ENCODE data around the gene TRMT10A. TPM values are rescaled to one million over a fixed set of nuclear protein-coding genes. Genes with fewer than 3 reads are reported as not detected.
"Not testable (repeated sequence)": the region's sequence is repeated elsewhere in the genome, so short reads cannot be mapped to it uniquely, and the experiment has no call there.

Gene TRMT10A
- total RNA-seq, 1 donor from 2014 or later: 4.9 TPM

GRCh38 chr4:99536271-99536670 lies 27.6 kb downstream of the TRMT10A start:
- ChIA-PET CTCF (no interaction called here), POLR2A (no interaction called here)
- Mint-ChIP-seq H3K36me3 (ENCODE audit: low read depth) (no peaks in the 10 kb centered on the region), H3K4me1 (no peaks in the 10 kb centered on the region), H3K27ac (no peak overlapping the region), H3K27me3 (peaks cover 23% of the 10 kb centered on the region), H3K9me3 (no peaks in the 10 kb centered on the region), H3K4me3 (no peak overlapping the region)
- intact Hi-C loops (cut with micrococcal nuclease): no loop called here
- no peak for DNase-seq
- ATAC-seq (ENCODE audit: low read depth): no peak
- no peak for TF ChIP-seq CTCF (IDR thresholded peaks at IDR 0.05)

GRCh38 chr4:99534699-99535098 lies 29.1 kb downstream of the TRMT10A start:
- peaks cover 26% of the 10 kb centered on the region for H3K27me3 Mint-ChIP-seq
- POLR2A ChIA-PET; intact Hi-C loops (cut with micrococcal nuclease); ATAC-seq (ENCODE audit: low read depth); CTCF ChIA-PET; DNase-seq; H3K4me3 Mint-ChIP-seq; H3K4me1 Mint-ChIP-seq; H3K9me3 Mint-ChIP-seq; H3K27ac Mint-ChIP-seq; H3K36me3 Mint-ChIP-seq (ENCODE audit: low read depth): not testable (repeated sequence)

- no peak for DNase-seq
- H3K36me3 Mint-ChIP-seq (ENCODE audit: low read depth): no peaks in the 10 kb centered on the region
- H3K9me3 Mint-ChIP-seq: no peaks in the 10 kb centered on the region
- ChIA-PET CTCF (no interaction called here), POLR2A (no interaction called here)
- no peaks in the 10 kb centered on the region for H3K4me1 Mint-ChIP-seq
- H3K27ac Mint-ChIP-seq: no peak overlapping the region
- intact Hi-C loops (cut with micrococcal nuclease): no loop called here
- TF ChIP-seq CTCF (IDR thresholded peaks at IDR 0.05): no peak
- no peak for ATAC-seq (ENCODE audit: low read depth)
- H3K27me3 Mint-ChIP-seq: peaks cover 14% of the 10 kb centered on the region
- H3K4me3 Mint-ChIP-seq: no peak overlapping the region
Measured at GRCh38 chr4:99529956-99530355, 33.9 kb downstream of the TRMT10A start.

GRCh38 chr4:99529228-99529627 lies 34.6 kb downstream of the TRMT10A start:
- CTCF ChIA-PET: no interaction called here
- no peak for ATAC-seq (ENCODE audit: low read depth)

GRCh38 chr4:99518601-99519295 lies 45.1 kb downstream of the TRMT10A start:
- H3K9me3 Mint-ChIP-seq: no peaks in the 10 kb centered on the region
- TF ChIP-seq CTCF (IDR thresholded peaks at IDR 0.05): no peak
- CTCF ChIA-PET: no interaction called here
- H3K27ac Mint-ChIP-seq: no peak overlapping the region
- POLR2A ChIA-PET: no interaction called here
- no peaks in the 10 kb centered on the region for H3K36me3 Mint-ChIP-seq (ENCODE audit: low read depth)
- no peak for ATAC-seq (ENCODE audit: low read depth)
- DNase-seq: no peak
- no peak overlapping the region for H3K4me3 Mint-ChIP-seq
- no peaks in the 10 kb centered on the region for H3K4me1 Mint-ChIP-seq
- peaks cover 16% of the 10 kb centered on the region for H3K27me3 Mint-ChIP-seq
- intact Hi-C loops (cut with micrococcal nuclease): no loop called here

More at GRCh38 chr4:99529228-99529627, 34.6 kb downstream of the TRMT10A start:
- H3K9me3 Mint-ChIP-seq: no peaks in the 10 kb centered on the region
- H3K4me3 Mint-ChIP-seq: no peak overlapping the region
- H3K36me3 Mint-ChIP-seq (ENCODE audit: low read depth): no peaks in the 10 kb centered on the region
- H3K27me3 Mint-ChIP-seq: peaks cover 13% of the 10 kb centered on the region
- no peaks in the 10 kb centered on the region for H3K4me1 Mint-ChIP-seq
- POLR2A ChIA-PET: no interaction called here
- intact Hi-C loops (cut with micrococcal nuclease): no loop called here
- no peak for TF ChIP-seq CTCF (IDR thresholded peaks at IDR 0.05)
- no peak for DNase-seq
- no peak overlapping the region for H3K27ac Mint-ChIP-seq

GRCh38 chr4:99510721-99511120 lies 53.1 kb downstream of the TRMT10A start, which contains the start of gene C4orf17:
TSS of gene C4orf17 (plus strand) at chr4:99511021. CDS start at chr4:99513082, 2,061 bp downstream.
- ChIA-PET CTCF (no interaction called here), POLR2A (no interaction called here)
- TF ChIP-seq CTCF (IDR thresholded peaks at IDR 0.05): no peak
- Mint-ChIP-seq H3K4me3 (no peak within 1 kb of the TSS), H3K4me1 (no peaks in the 10 kb centered on the region), H3K27ac (no peak within 1 kb of the TSS), H3K36me3 (ENCODE audit: low read depth) (no peaks in the 10 kb centered on the region), H3K27me3 (peaks cover 18% of the 10 kb centered on the region), H3K9me3 (no peaks in the 10 kb centered on the region)
- DNase-seq: no peak
- intact Hi-C loops (cut with micrococcal nuclease): no loop called here
- no peak for ATAC-seq (ENCODE audit: low read depth)
